Right lobe of liver (tissue), 6 donors: ENCODE results near the gene MAGI1. TPM values are rescaled to one million over a fixed set of nuclear protein-coding genes. Genes with fewer than 3 reads are reported as not detected.
A peak's percentile ranks its signal among the peaks of the same experiment; 100 is the strongest.
"Not testable (repeated sequence)": the region's sequence is repeated elsewhere in the genome, so short reads cannot be mapped to it uniquely, and the experiment has no call there.

Experiments used
- ATAC-seq, 4 donors: fragments of 200-7000 bp; cut with Tn5 transposase; one replicate each; pipeline ENCODE4 v1.9.1; 2020; ENCODE audit warnings: mild to moderate bottlenecking in 4 of 4, moderate library complexity in 4 of 4
- DNase-seq, 3 donors: peaks; one replicate each; pipeline ENCODE4 v3.0.0-alpha.2; 2020
- H3K27ac ChIP-seq, 3 donors: fragments of 200-600 bp; one replicate each; pipeline ENCODE4 v1.8.0; 2022
- H3K27me3 ChIP-seq, 2 donors: fragments of 200-600 bp; one replicate each; pipeline ENCODE4 v1.8.0; 2022
- H3K36me3 ChIP-seq, 4 donors: fragments of 200-600 bp; sonication (generic) in 1 of 4; one replicate each; pipeline versions ENCODE4 v1.5.1 to v1.8.0; 2017 to 2022; ENCODE audit warnings: control low read depth in 1 of 4
- H3K4me1 ChIP-seq, 4 donors: fragments of 200-600 bp; sonication (generic) in 1 of 4; one replicate each; pipeline versions ENCODE4 v1.5.1 to v1.8.0; 2017 to 2022; ENCODE audit warnings: control low read depth in 1 of 4
- H3K4me3 ChIP-seq, 3 donors: fragments of 200-600 bp; one replicate each; pipeline ENCODE4 v1.8.0; 2022
- H3K9me3 ChIP-seq, 4 donors: fragments of 200-600 bp; sonication (generic) in 1 of 4; one replicate each; pipeline versions ENCODE4 v1.5.1 to v1.8.0; 2017 to 2022; ENCODE audit warnings: control low read depth in 1 of 4
- CTCF ChIP-seq, 4 donors: fragments of 200-600 bp in 3 of 4; fragments of 450-650 bp in 1 of 4; IDR thresholded peaks; one replicate each; pipeline versions ENCODE4 v1.5.1 to v1.8.0; 2016 to 2022; ENCODE audit warnings: antibody characterized with exemption in 4 of 4, mild to moderate bottlenecking in 2 of 4
- POLR2A ChIP-seq: fragments of 450-650 bp; IDR thresholded peaks from one replicate; pipeline ENCODE4 v1.6.1; 2017; ENCODE audit warnings: antibody characterized with exemption, mild to moderate bottlenecking
- WGBS: methylation state at CpG from one replicate; pipeline ENCODE4 v1.1.6; 2018; ENCODE audit warnings: low coverage, low lambda C conversion rate; ENCODE audit not compliant: insufficient coverage; ENCODE audit errors: missing lambda C conversion rate; 5-methylcytosine and 5-hydroxymethylcytosine counted together
- intact Hi-C, 2 donors: fragments of 100-400 bp; cut with DNase I; formaldehyde crosslinking; loops; one replicate each; pipeline versions ENCODE4 v1.11.2 to v1.14.1; 2022
- total RNA-seq, 6 experiments: library from RNA; depleted of rRNA in 2 of 6; stranded (reverse); fragments of >200 nt in 2 of 6; fragmentation: NEBNext Ultra II Directional in 3 of 6; extraction: Animal tissue kit (Norgen Biotek cat#: 25700) in 3 of 6; gene quantifications; one replicate each; pipeline versions ENCODE4 v1.1.0 to v1.2.4, GENCODE V29; 2016 to 2023
- donor health status: DM: no; HTN: yes; CAD: no.
- donor health status: DM: no; HTN: no; CAD: no.
- donor health status: DM: no; HTN: no; CAD: no.
- donor health status: DM: no; HTN: yes; CAD: no.
- donor health status: DM: no; HTN: yes; CAD: no.

The MAGI1 gene
- total RNA-seq, 6 experiments from 2014 or later, result 22.6 to 37.7 (median 26.9) TPM

- intact Hi-C loops, result no loop called here
- 71% methylated on average over 4 of the region's 5 CpGs for WGBS
- no peaks in the 10 kb centered on the region for H3K9me3 ChIP-seq
These were observed 9.7 kb downstream of the MAGI1 start for GRCh38 chr3:66029014-66029413.

GRCh38 chr3:66028457-66028856 is 10.3 kb downstream of the MAGI1 start:
- DNase-seq, result no peak
- H3K9me3 ChIP-seq, result no peaks in the 10 kb centered on the region
- WGBS, result 81% methylated on average over 10 of the region's 12 CpGs
- ATAC-seq, result no peak
- no peaks in the 10 kb centered on the region for H3K36me3 ChIP-seq
- TF ChIP-seq CTCF (IDR thresholded peaks at IDR 0.05), result no peak
- TF ChIP-seq POLR2A, result no peak
- H3K27me3 ChIP-seq, result no peaks in the 10 kb centered on the region
- no peak overlapping the region for H3K4me3 ChIP-seq
- H3K4me1 ChIP-seq, result peaks cover 0 to 18% (median 3%) of the 10 kb centered on the region in 4 donors
- intact Hi-C loops, result no loop called here
- H3K27ac ChIP-seq, result no peak overlapping the region

More at GRCh38 chr3:66029014-66029413, 9.7 kb downstream of the MAGI1 start:
- TF ChIP-seq CTCF (IDR thresholded peaks at IDR 0.05), result no peak
- TF ChIP-seq POLR2A, result no peak
- H3K4me1 ChIP-seq, result peaks cover 0 to 12% (median under 1%) of the 10 kb centered on the region in 4 donors
- no peak overlapping the region for H3K27ac ChIP-seq
- H3K4me3 ChIP-seq, result no peak overlapping the region
- no peaks in the 10 kb centered on the region for H3K36me3 ChIP-seq
- no peak for DNase-seq
- H3K27me3 ChIP-seq, result no peaks in the 10 kb centered on the region
- ATAC-seq, result no peak

- DNase-seq, intact Hi-C loops, H3K9me3 ChIP-seq, H3K27me3 ChIP-seq, H3K27ac ChIP-seq, H3K4me3 ChIP-seq, H3K36me3 ChIP-seq, ATAC-seq: not testable (repeated sequence)
- H3K4me1 ChIP-seq, result peaks cover 0 to 23% (median 5%) of the 10 kb centered on the region in 4 donors
- WGBS, result 86% methylated on average over 1 of the region's 8 CpGs
These were observed 11.6 kb downstream of the MAGI1 start for GRCh38 chr3:66027099-66027498.

GRCh38 chr3:66023738-66024385 is 14.9 kb downstream of the MAGI1 start:
- DNase-seq (no peak), ATAC-seq (no peak)
- no peak for TF ChIP-seq CTCF (IDR thresholded peaks at IDR 0.05)
- no peak for TF ChIP-seq POLR2A
- Histone ChIP-seq H3K36me3 (no peaks in the 10 kb centered on the region), H3K27me3 (no peaks in the 10 kb centered on the region), H3K4me1 (peaks cover 0 to 11% (median 5%) of the 10 kb centered on the region in 4 donors), H3K4me3 (no peak overlapping the region), H3K27ac (no peak overlapping the region), H3K9me3 (no peaks in the 10 kb centered on the region)
- 39% methylated on average over 3 of the region's 3 CpGs for WGBS
- intact Hi-C loops, result no loop called here

- Histone ChIP-seq H3K27ac (no peak overlapping the region), H3K27me3 (no peaks in the 10 kb centered on the region), H3K9me3 (no peaks in the 10 kb centered on the region), H3K36me3 (no peaks in the 10 kb centered on the region), H3K4me1 (peaks cover 0 to 15% (median 5%) of the 10 kb centered on the region in 4 donors), H3K4me3 (no peak overlapping the region)
- 26% methylated on average over 2 of the region's 2 CpGs for WGBS
- TF ChIP-seq POLR2A (no peak), CTCF (IDR thresholded peaks at IDR 0.05) (no peak)
- DNase-seq, result no peak
- peak; percentile 50 to 60 (median 56) for ATAC-seq
- intact Hi-C loops, result no loop called here
These were observed 15.5 kb downstream of the MAGI1 start for GRCh38 chr3:66023229-66023628.
